ENCODE results near the gene SH3BP4.

Gene SH3BP4

GRCh38 chr2:235059161-235059560 is 107.3 kb downstream of the SH3BP4 start:
- TF ChIP-seq, protein P1, sequence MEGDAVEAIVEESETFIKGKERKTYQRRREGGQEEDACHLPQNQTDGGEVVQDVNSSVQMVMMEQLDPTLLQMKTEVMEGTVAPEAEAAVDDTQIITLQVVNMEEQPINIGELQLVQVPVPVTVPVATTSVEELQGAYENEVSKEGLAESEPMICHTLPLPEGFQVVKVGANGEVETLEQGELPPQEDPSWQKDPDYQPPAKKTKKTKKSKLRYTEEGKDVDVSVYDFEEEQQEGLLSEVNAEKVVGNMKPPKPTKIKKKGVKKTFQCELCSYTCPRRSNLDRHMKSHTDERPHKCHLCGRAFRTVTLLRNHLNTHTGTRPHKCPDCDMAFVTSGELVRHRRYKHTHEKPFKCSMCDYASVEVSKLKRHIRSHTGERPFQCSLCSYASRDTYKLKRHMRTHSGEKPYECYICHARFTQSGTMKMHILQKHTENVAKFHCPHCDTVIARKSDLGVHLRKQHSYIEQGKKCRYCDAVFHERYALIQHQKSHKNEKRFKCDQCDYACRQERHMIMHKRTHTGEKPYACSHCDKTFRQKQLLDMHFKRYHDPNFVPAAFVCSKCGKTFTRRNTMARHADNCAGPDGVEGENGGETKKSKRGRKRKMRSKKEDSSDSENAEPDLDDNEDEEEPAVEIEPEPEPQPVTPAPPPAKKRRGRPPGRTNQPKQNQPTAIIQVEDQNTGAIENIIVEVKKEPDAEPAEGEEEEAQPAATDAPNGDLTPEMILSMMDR (IDR thresholded peaks at IDR 0.05; ENCODE audit: low read depth, low read length) = no peak
- DNase-seq (ENCODE audit: extremely low read depth, low read depth) = no peak

- TF ChIP-seq, protein P1 (IDR thresholded peaks at IDR 0.05; ENCODE audit: low read depth, low read length) = no peak
- no peak for DNase-seq (ENCODE audit: extremely low read depth, low read depth)
Observed at GRCh38 chr2:235061656-235062055, 109.8 kb downstream of the SH3BP4 start.

DNA sequence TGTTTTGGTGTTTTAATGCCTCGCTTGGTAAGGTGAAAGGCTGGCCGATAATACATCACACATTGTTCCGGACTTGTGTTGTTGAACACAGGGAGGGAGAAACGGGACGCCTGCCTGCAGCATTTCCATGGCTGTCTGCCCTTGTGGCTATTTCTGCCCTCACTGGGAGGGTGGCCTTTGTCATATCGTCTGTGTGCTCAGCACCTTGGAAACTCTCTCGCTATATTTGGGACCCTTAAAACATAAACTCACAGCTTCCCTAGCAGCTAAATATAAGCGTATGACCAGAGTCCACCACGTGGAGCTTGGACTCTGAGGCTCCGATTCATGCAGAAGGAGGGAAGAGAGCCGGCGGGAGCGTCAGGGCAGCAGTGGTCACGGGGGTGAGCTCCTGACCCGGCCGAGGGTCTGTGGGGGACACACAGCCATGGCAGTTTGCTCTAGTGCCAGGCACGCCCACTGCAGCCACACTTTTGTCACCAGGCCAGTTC is 111.7 kb downstream of the SH3BP4 start:
- DNase-seq (ENCODE audit: extremely low read depth, low read depth) = no peak
- TF ChIP-seq, protein P1 (IDR thresholded peaks at IDR 0.05; ENCODE audit: low read depth, low read length) = no peak

GRCh38 chr2:235064976-235065375 is 113.2 kb downstream of the SH3BP4 start:
- no peak for DNase-seq (ENCODE audit: extremely low read depth, low read depth)
- TF ChIP-seq, protein P1 (IDR thresholded peaks at IDR 0.05; ENCODE audit: low read depth, low read length) = no peak

GRCh38 chr2:235066490-235066889 is 114.7 kb downstream of the SH3BP4 start:
- no peak for DNase-seq (ENCODE audit: extremely low read depth, low read depth)
- TF ChIP-seq, protein P1 (IDR thresholded peaks at IDR 0.05; ENCODE audit: low read depth, low read length) = no peak

DNA sequence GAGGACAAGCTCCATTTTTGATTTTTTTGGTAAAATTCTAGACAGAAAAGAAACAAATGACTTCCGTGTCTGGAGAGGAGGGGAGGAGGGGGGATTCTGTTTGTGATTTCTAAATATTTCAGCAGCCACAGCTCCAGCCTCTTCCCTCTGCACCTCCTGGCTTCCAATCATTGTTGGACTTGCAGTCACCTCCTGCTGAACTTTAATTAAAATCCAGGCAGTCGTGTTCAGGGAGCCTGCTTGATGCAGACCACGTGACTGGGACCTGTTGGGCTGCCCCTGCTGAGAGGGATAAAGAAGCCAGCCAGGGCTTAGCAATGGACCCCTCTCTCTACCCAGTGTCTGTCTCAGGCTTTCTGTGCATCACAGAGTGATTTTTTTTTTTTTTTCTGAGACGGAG is 115.1 kb downstream of the SH3BP4 start:
- DNase-seq (ENCODE audit: extremely low read depth, low read depth) = no peak
- TF ChIP-seq, protein P1 (IDR thresholded peaks at IDR 0.05; ENCODE audit: low read depth, low read length) = no peak

- no peak for DNase-seq (ENCODE audit: extremely low read depth, low read depth)
- TF ChIP-seq, protein P1 (IDR thresholded peaks at IDR 0.05; ENCODE audit: low read depth, low read length) = no peak
Observed at GRCh38 chr2:235068701-235069100, 116.9 kb downstream of the SH3BP4 start.
